ENCODE results near the gene PSMD3. TPM values are rescaled to one million over a fixed set of nuclear protein-coding genes. Genes with fewer than 3 reads are reported as not detected.
A peak's percentile ranks its signal among the peaks of the same experiment; 100 is the strongest.

Gene PSMD3
- total and polyA plus RNA-seq, 7 donors, result 137 to 392 (median 221) TPM

DNA sequence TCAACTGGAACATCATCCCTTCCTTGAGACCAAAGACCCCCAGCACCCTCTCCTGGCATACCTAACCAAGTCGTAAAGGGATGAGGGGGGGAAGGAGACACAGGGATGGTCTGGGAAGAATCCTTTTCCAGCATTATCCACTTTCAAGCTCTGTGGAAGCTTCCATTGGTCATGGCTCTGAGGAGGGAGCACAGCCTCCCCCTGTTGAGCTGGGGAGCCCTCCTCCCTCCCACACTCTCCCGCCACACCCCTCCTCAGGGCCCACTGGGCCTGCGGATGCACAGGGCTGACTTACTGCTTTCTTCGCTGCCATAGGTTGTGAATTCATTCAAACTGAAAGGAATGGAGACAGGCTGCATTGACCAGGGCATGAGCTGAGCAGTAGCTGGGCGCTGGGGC, 47.0 kb downstream of the PSMD3 start:
- DNase-seq (no peak), ATAC-seq (no peak)
- no peak overlapping the region for H3K4me3 ChIP-seq
- TF ChIP-seq, protein P1, sequence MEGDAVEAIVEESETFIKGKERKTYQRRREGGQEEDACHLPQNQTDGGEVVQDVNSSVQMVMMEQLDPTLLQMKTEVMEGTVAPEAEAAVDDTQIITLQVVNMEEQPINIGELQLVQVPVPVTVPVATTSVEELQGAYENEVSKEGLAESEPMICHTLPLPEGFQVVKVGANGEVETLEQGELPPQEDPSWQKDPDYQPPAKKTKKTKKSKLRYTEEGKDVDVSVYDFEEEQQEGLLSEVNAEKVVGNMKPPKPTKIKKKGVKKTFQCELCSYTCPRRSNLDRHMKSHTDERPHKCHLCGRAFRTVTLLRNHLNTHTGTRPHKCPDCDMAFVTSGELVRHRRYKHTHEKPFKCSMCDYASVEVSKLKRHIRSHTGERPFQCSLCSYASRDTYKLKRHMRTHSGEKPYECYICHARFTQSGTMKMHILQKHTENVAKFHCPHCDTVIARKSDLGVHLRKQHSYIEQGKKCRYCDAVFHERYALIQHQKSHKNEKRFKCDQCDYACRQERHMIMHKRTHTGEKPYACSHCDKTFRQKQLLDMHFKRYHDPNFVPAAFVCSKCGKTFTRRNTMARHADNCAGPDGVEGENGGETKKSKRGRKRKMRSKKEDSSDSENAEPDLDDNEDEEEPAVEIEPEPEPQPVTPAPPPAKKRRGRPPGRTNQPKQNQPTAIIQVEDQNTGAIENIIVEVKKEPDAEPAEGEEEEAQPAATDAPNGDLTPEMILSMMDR (IDR thresholded peaks at IDR 0.05), result no peak
- intact Hi-C loops (cut with DNase I), result loop anchor here (1.0 to 5.0 kb wide), 3 partner anchors 14 to 70 kb away; no protein-coding TSS in a partner anchor
- no peaks in the 10 kb centered on the region for H3K27me3 ChIP-seq (ENCODE audit: insufficient read depth in 3 of 3, low read length in 2 of 3)
- H3K9me3 ChIP-seq, result no peaks in the 10 kb centered on the region
- H3K4me1 ChIP-seq, result peaks cover 49% of the 10 kb centered on the region
- peaks cover 7 to 86% of the 10 kb centered on the region in 2 donors for H3K36me3 ChIP-seq (ENCODE audit: insufficient read depth in 1 of 2, low read depth in 1 of 2)
- 77 to 84% (median 79%) methylated on average over 5 of the region's 5 CpGs for WGBS, 3 donors
- peak overlapping the region; percentile 28 for H3K27ac ChIP-seq

GRCh38 chr17:40028595-40028994, 48.0 kb downstream of the PSMD3 start:
- TF ChIP-seq, protein P1 (IDR thresholded peaks at IDR 0.05), result no peak
- H3K4me3 ChIP-seq, result no peak overlapping the region
- ATAC-seq (no peak), DNase-seq (no peak)
- intact Hi-C loops (cut with DNase I), result loop anchor here (1.0 to 5.0 kb wide), 2 partner anchors 15 to 71 kb away; no protein-coding TSS in a partner anchor
- no peaks in the 10 kb centered on the region for H3K27me3 ChIP-seq (ENCODE audit: insufficient read depth in 3 of 3, low read length in 2 of 3)
- H3K4me1 ChIP-seq, result peaks cover 47% of the 10 kb centered on the region
- no peak overlapping the region for H3K27ac ChIP-seq
- WGBS, 3 donors, result 81 to 86% (median 86%) methylated on average over 13 of the region's 13 CpGs
- peaks cover 7 to 90% of the 10 kb centered on the region in 2 donors for H3K36me3 ChIP-seq (ENCODE audit: insufficient read depth in 1 of 2, low read depth in 1 of 2)
- no peaks in the 10 kb centered on the region for H3K9me3 ChIP-seq

DNA sequence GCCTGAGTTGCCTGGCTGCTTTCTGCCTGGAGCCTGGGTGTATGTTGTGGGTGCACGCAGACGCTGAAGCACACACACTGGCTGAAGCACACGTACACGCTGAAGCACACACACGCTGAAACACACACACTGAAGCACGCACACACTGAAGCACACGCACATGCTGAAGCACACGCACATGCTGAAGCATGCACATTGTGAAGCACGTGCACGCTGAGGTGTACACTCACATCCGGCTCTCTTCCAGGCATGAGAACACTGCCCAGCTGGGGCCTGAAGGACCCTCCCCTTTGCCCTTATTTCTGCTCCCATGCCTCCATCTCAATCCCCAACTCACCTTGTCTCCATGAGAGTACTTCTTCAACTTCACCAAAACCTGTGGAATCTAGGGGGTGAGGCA, 51.1 kb downstream of the PSMD3 start:
- ATAC-seq, result peak in 2 of 4 donors; percentile 35 to 36
- intact Hi-C loops (cut with DNase I), result no loop called here
- TF ChIP-seq, protein P1 (IDR thresholded peaks at IDR 0.05), result no peak
- peak overlapping the region; percentile 87 for H3K27ac ChIP-seq
- DNase-seq, result no peak
- peaks cover 29% of the 10 kb centered on the region for H3K4me1 ChIP-seq
- 56 to 81% (median 71%) methylated on average over 11 of the region's 11 CpGs for WGBS, 3 donors
- peaks cover 7 to 89% of the 10 kb centered on the region in 2 donors for H3K36me3 ChIP-seq (ENCODE audit: insufficient read depth in 1 of 2, low read depth in 1 of 2)
- peak overlapping the region; percentile 46 for H3K4me3 ChIP-seq
- H3K27me3 ChIP-seq (ENCODE audit: insufficient read depth in 3 of 3, low read length in 2 of 3), result no peaks in the 10 kb centered on the region
- H3K9me3 ChIP-seq, result no peaks in the 10 kb centered on the region

DNA sequence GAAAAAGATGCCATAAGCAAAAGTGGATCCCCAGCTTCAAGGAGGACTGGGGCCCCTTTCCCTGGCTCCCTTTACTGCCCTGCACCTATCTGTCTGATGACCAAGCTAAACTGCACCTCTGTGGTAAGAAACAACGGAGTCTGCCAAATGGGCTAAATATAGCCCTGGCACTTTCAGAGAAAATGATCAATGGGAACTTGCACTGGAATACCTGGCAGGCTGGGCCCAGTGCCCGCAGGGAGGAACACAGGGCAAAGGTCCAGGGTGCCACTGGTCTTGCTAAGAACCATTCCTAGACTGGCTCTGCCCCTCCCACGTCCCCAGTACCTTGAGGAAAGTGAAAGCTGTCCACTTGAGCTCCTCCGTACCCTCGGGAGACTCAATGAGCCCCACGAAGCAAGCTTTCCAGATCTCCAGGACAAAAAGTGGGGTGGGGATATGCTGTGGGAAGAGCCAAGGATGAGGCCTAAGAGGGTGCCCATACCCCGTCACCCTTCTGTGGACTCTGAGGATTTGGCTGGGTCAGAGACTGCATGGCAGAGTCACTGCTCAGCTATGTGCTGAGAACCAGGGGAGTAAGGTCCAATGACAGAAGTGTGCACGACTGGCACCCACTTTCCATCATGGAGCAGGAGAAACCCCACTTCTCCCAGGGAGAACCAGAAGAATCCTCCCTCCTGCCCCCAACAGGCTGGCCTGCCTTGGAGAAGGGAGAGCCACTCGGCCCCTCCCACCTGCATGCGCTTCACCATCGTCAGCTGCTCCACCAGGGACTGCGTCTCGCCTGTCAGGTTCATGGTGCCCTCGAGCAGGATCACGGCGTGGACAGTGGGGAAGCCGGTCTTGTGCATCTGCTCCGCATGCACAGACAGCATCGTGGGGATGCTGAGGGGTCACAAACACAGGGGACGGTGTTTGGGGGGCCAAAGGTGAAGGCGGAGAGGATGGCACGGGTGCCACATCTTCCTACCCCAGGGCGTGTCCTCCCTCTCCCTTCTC, 52.0 kb downstream of the PSMD3 start:
- Histone ChIP-seq H3K4me1 (peaks cover 23% of the 10 kb centered on the region), H3K27me3 (ENCODE audit: insufficient read depth in 3 of 3, low read length in 2 of 3) (no peaks in the 10 kb centered on the region), H3K9me3 (no peaks in the 10 kb centered on the region), H3K36me3 (ENCODE audit: insufficient read depth in 1 of 2, low read depth in 1 of 2) (peaks cover 7 to 84% of the 10 kb centered on the region in 2 donors), H3K4me3 (peak overlapping the region; percentile 46), H3K27ac (peak overlapping the region; percentile 87)
- peak; percentile 88 to 91 (median 90) for ATAC-seq
- DNase-seq, result peak; percentile 70 to 89
- 68 to 83% (median 68%) methylated on average over 23 of the region's 23 CpGs for WGBS, 3 donors
- TF ChIP-seq, protein P1 (IDR thresholded peaks at IDR 0.05), result no peak
- intact Hi-C loops (cut with DNase I), result no loop called here
